SJCRH30 (cell line): ENCODE measurements around the gene POLR3A. TPM values are rescaled to one million over a fixed set of nuclear protein-coding genes. Genes with fewer than 3 reads are reported as not detected.

Experiments
- DNase-seq, 2 experiments: peaks; one replicate each; pipeline ENCODE4 v3.0.0-alpha.2; 2015 to 2020
- H3K27ac ChIP-seq: fragments of 250-450 bp; sonication (Bioruptor Pico); 2 replicates; pipeline ENCODE4 v1.5.1; 2020; ENCODE audit warnings: mild to moderate bottlenecking, moderate library complexity
- H3K27me3 ChIP-seq: fragments of 250-450 bp; sonication (Bioruptor Pico); 2 replicates; pipeline ENCODE4 v1.5.1; 2020; ENCODE audit warnings: mild to moderate bottlenecking, moderate library complexity
- H3K36me3 ChIP-seq: fragments of 250-450 bp; sonication (Bioruptor Pico); 2 replicates; pipeline ENCODE4 v1.5.1; 2020; ENCODE audit warnings: mild to moderate bottlenecking, moderate library complexity
- H3K4me1 ChIP-seq: fragments of 250-450 bp; sonication (Bioruptor Pico); 2 replicates; pipeline ENCODE4 v1.5.1; 2020; ENCODE audit warnings: mild to moderate bottlenecking, moderate library complexity
- H3K4me3 ChIP-seq: fragments of 250-450 bp; sonication (Bioruptor Pico); 2 replicates; pipeline ENCODE4 v1.5.1; 2020; ENCODE audit warnings: mild to moderate bottlenecking, moderate library complexity
- H3K9me3 ChIP-seq: fragments of 250-450 bp; sonication (Bioruptor Pico); replicated peaks from 2 replicates; pipeline ENCODE4 v1.5.1; 2020; ENCODE audit warnings: mild to moderate bottlenecking, moderate library complexity
- total RNA-seq: library from RNA; depleted of rRNA; stranded (reverse); fragments of >200 nt; shearing (Covaris generic); gene quantifications from 2 replicates; pipeline ENCODE4 v1.2.3, GENCODE V29; 2014

The POLR3A gene
- total RNA-seq, 1 experiment from 2014 or later = 22.6 TPM

- DNase-seq = no peak
- H3K4me3 ChIP-seq = no peak overlapping the region
- H3K36me3 ChIP-seq = peaks cover 64% of the 10 kb centered on the region
- H3K27ac ChIP-seq = no peak overlapping the region
- no peaks in the 10 kb centered on the region for H3K4me1 ChIP-seq
- no peaks in the 10 kb centered on the region for H3K9me3 ChIP-seq
- no peaks in the 10 kb centered on the region for H3K27me3 ChIP-seq
Observed at GRCh38 chr10:77987671-77988255, 41.6 kb downstream of the POLR3A start.

GRCh38 chr10:77984986-77985385 lies 44.3 kb downstream of the POLR3A start:
- Histone ChIP-seq H3K27me3 (no peaks in the 10 kb centered on the region), H3K27ac (no peak overlapping the region), H3K4me3 (no peak overlapping the region), H3K9me3 (no peaks in the 10 kb centered on the region), H3K4me1 (no peaks in the 10 kb centered on the region), H3K36me3 (peaks cover 61% of the 10 kb centered on the region)
- no peak for DNase-seq

- DNase-seq = no peak
- H3K27ac ChIP-seq = no peak overlapping the region
Observed at GRCh38 chr10:77983384-77984341, 45.7 kb downstream of the POLR3A start.

GRCh38 chr10:77981281-77981680 lies 48.0 kb downstream of the POLR3A start:
- H3K36me3 ChIP-seq = peaks cover 48% of the 10 kb centered on the region
- no peak overlapping the region for H3K27ac ChIP-seq
- H3K4me1 ChIP-seq = no peaks in the 10 kb centered on the region
- DNase-seq = no peak
- no peak overlapping the region for H3K4me3 ChIP-seq
- H3K27me3 ChIP-seq = no peaks in the 10 kb centered on the region
- H3K9me3 ChIP-seq = no peaks in the 10 kb centered on the region

More at GRCh38 chr10:77983384-77984341, 45.7 kb downstream of the POLR3A start:
- Histone ChIP-seq H3K9me3 (no peaks in the 10 kb centered on the region), H3K36me3 (peaks cover 62% of the 10 kb centered on the region), H3K4me3 (no peak overlapping the region), H3K4me1 (no peaks in the 10 kb centered on the region), H3K27me3 (no peaks in the 10 kb centered on the region)

- Histone ChIP-seq H3K4me1 (no peaks in the 10 kb centered on the region), H3K27ac (no peak overlapping the region), H3K4me3 (no peak overlapping the region), H3K27me3 (no peaks in the 10 kb centered on the region), H3K36me3 (peaks cover 44% of the 10 kb centered on the region), H3K9me3 (no peaks in the 10 kb centered on the region)
- DNase-seq = no peak
Observed at GRCh38 chr10:77979221-77979620, 50.1 kb downstream of the POLR3A start.

- no peak for DNase-seq
- Histone ChIP-seq H3K4me3 (no peak overlapping the region), H3K27ac (no peak overlapping the region), H3K27me3 (no peaks in the 10 kb centered on the region), H3K9me3 (no peaks in the 10 kb centered on the region), H3K36me3 (peaks cover 37% of the 10 kb centered on the region), H3K4me1 (no peaks in the 10 kb centered on the region)
Observed at GRCh38 chr10:77978360-77978759, 51.0 kb downstream of the POLR3A start.

GRCh38 chr10:77977934-77978333 lies 51.4 kb downstream of the POLR3A start:
- peaks cover 32% of the 10 kb centered on the region for H3K36me3 ChIP-seq
- H3K27ac ChIP-seq = no peak overlapping the region
- H3K4me3 ChIP-seq = no peak overlapping the region
- H3K4me1 ChIP-seq = no peaks in the 10 kb centered on the region
- no peaks in the 10 kb centered on the region for H3K9me3 ChIP-seq
- DNase-seq = no peak
- H3K27me3 ChIP-seq = no peaks in the 10 kb centered on the region

- Histone ChIP-seq H3K27me3 (no peaks in the 10 kb centered on the region), H3K36me3 (peaks cover 27% of the 10 kb centered on the region), H3K4me1 (no peaks in the 10 kb centered on the region), H3K9me3 (no peaks in the 10 kb centered on the region), H3K4me3 (no peak overlapping the region), H3K27ac (no peak overlapping the region)
- no peak for DNase-seq
Observed at GRCh38 chr10:77977016-77977415, 52.3 kb downstream of the POLR3A start.

- Histone ChIP-seq H3K36me3 (peaks cover 16% of the 10 kb centered on the region), H3K27me3 (no peaks in the 10 kb centered on the region), H3K4me1 (peaks cover 11% of the 10 kb centered on the region), H3K4me3 (no peak overlapping the region), H3K27ac (no peak overlapping the region), H3K9me3 (no peaks in the 10 kb centered on the region)
- no peak for DNase-seq
Observed at GRCh38 chr10:77975086-77975666, 54.1 kb downstream of the POLR3A start.

GRCh38 chr10:77974396-77975074 lies 54.8 kb downstream of the POLR3A start:
- peak in 1 of 2 experiments; percentile 40 for DNase-seq
- H3K4me1 ChIP-seq = peaks cover 11% of the 10 kb centered on the region
- H3K9me3 ChIP-seq = no peaks in the 10 kb centered on the region
- H3K27ac ChIP-seq = no peak overlapping the region
- H3K36me3 ChIP-seq = peaks cover 12% of the 10 kb centered on the region
- H3K27me3 ChIP-seq = no peaks in the 10 kb centered on the region
- no peak overlapping the region for H3K4me3 ChIP-seq

GRCh38 chr10:77973276-77973675 lies 56.0 kb downstream of the POLR3A start:
- no peak for DNase-seq
- no peaks in the 10 kb centered on the region for H3K27me3 ChIP-seq
- H3K27ac ChIP-seq = no peak overlapping the region
- peaks cover 11% of the 10 kb centered on the region for H3K4me1 ChIP-seq
- no peaks in the 10 kb centered on the region for H3K9me3 ChIP-seq
- peaks cover 3% of the 10 kb centered on the region; the same call in 1 of the 2 replicates for H3K36me3 ChIP-seq
- no peak overlapping the region for H3K4me3 ChIP-seq

GRCh38 chr10:77972148-77972547 lies 57.2 kb downstream of the POLR3A start:
- H3K27ac ChIP-seq = no peak overlapping the region

GRCh38 chr10:77971804-77972144 lies 57.5 kb downstream of the POLR3A start:
- no peaks in the 10 kb centered on the region for H3K9me3 ChIP-seq
- H3K27me3 ChIP-seq = no peaks in the 10 kb centered on the region
- H3K36me3 ChIP-seq = peaks cover 3% of the 10 kb centered on the region; the same call in 1 of the 2 replicates
- no peak overlapping the region for H3K4me3 ChIP-seq
- H3K4me1 ChIP-seq = peaks cover 11% of the 10 kb centered on the region
- no peak overlapping the region for H3K27ac ChIP-seq
- DNase-seq = no peak

More at GRCh38 chr10:77972148-77972547, 57.2 kb downstream of the POLR3A start:
- Histone ChIP-seq H3K27me3 (no peaks in the 10 kb centered on the region), H3K4me1 (peaks cover 11% of the 10 kb centered on the region), H3K36me3 (peaks cover 3% of the 10 kb centered on the region; the same call in 1 of the 2 replicates), H3K4me3 (no peak overlapping the region), H3K9me3 (no peaks in the 10 kb centered on the region)
- no peak for DNase-seq

GRCh38 chr10:77970869-77971803 lies 58.2 kb downstream of the POLR3A start:
- Histone ChIP-seq H3K27me3 (no peaks in the 10 kb centered on the region), H3K9me3 (no peaks in the 10 kb centered on the region), H3K4me3 (0 out of 2 replicates have a peak overlapping the region, but pooled peaks have one; percentile 1), H3K4me1 (peaks cover 11% of the 10 kb centered on the region), H3K36me3 (peaks cover 3% of the 10 kb centered on the region; the same call in 1 of the 2 replicates), H3K27ac (peak overlapping the region; percentile 33)
- peak; percentile 68 to 83 for DNase-seq
